DOHH2 (cell line): Measurements from ENCODE around the gene CFAP157.
"Not testable (repeated sequence)": the region's sequence is repeated elsewhere in the genome, so short reads cannot be mapped to it uniquely, and the experiment has no call there.

ENCODE experiments used
- H3F3A ChIP-seq: fragments of 200-600 bp; sonication (generic), shearing (Covaris generic); 2 replicates; pipeline ENCODE4 v1.6.0; 2016; ENCODE audit warnings: antibody characterized with exemption, mild to moderate bottlenecking; ENCODE audit not compliant: control insufficient read depth, insufficient read depth
- H3K27ac ChIP-seq: fragments of 200-600 bp; sonication (generic); 2 replicates; pipeline ENCODE4 v1.5.1; 2014; ENCODE audit warnings: low read depth, mild to moderate bottlenecking, low read length, moderate library complexity
- H3K27me3 ChIP-seq: fragments of 200-600 bp; sonication (generic); 2 replicates; pipeline ENCODE4 v1.6.1; 2014; ENCODE audit warnings: mild to moderate bottlenecking, low read length, mixed read lengths; ENCODE audit not compliant: control insufficient read depth
- H3K36me3 ChIP-seq: fragments of 200-600 bp; sonication (generic); 2 replicates; pipeline ENCODE4 v1.6.1; 2014; ENCODE audit warnings: mild to moderate bottlenecking, low read length, moderate library complexity, mixed read lengths; ENCODE audit not compliant: control insufficient read depth
- H3K4me1 ChIP-seq: fragments of 200-600 bp; sonication (generic); 2 replicates; pipeline ENCODE4 v1.6.1; 2014; ENCODE audit warnings: mild to moderate bottlenecking, low read length, mixed read lengths; ENCODE audit not compliant: control insufficient read depth
- H3K4me2 ChIP-seq: fragments of 200-600 bp; sonication (generic); 2 replicates; pipeline ENCODE4 v1.6.0; 2014; ENCODE audit warnings: mild to moderate bottlenecking, low read length, moderate library complexity
- H3K4me3 ChIP-seq: fragments of 200-600 bp; sonication (generic); 2 replicates; pipeline ENCODE4 v1.5.1; 2014; ENCODE audit warnings: mild to moderate bottlenecking, low read length, mixed read lengths
- H3K79me2 ChIP-seq: fragments of 200-600 bp; sonication (generic); 2 replicates; pipeline ENCODE4 v1.6.1; 2014; ENCODE audit warnings: mild to moderate bottlenecking, low read length, mixed read lengths; ENCODE audit not compliant: control insufficient read depth
- H3K9me2 ChIP-seq: fragments of 200-600 bp; sonication (generic); replicated peaks from 2 replicates; pipeline ENCODE4 v1.6.1; 2014; ENCODE audit warnings: mild to moderate bottlenecking, low read length, mixed read lengths; ENCODE audit not compliant: control insufficient read depth
- H3K9me3 ChIP-seq: fragments of 200-600 bp; sonication (generic); 2 replicates; pipeline ENCODE4 v1.6.1; 2014; ENCODE audit warnings: antibody characterized with exemption, low read length, mixed read lengths; ENCODE audit not compliant: control insufficient read depth, insufficient read depth
- H4K20me1 ChIP-seq: fragments of 200-600 bp; sonication (generic); 2 replicates; pipeline ENCODE4 v1.6.0; 2014; ENCODE audit warnings: low read depth, mild to moderate bottlenecking, antibody characterized with exemption, low read length, moderate library complexity; ENCODE audit not compliant: control insufficient read depth, insufficient read depth
- EZH2phosphoT487 ChIP-seq: fragments of 200-600 bp; sonication (generic); IDR thresholded peaks from 2 replicates; pipeline ENCODE4 v1.6.1; 2017; ENCODE audit warnings: borderline replicate concordance, mild to moderate bottlenecking, antibody characterized with exemption, low read length, moderate library complexity, mixed read lengths
- TF ChIP-seq, protein P1 (sequence below): fragments of 200-600 bp; sonication (generic); IDR thresholded peaks from one replicate; pipeline ENCODE4 v1.5.1; 2014; ENCODE audit warnings: antibody characterized with exemption, mild to moderate bottlenecking, low read depth, low read length; ENCODE audit not compliant: poor library complexity, severe bottlenecking

CFAP157 gene

DNA sequence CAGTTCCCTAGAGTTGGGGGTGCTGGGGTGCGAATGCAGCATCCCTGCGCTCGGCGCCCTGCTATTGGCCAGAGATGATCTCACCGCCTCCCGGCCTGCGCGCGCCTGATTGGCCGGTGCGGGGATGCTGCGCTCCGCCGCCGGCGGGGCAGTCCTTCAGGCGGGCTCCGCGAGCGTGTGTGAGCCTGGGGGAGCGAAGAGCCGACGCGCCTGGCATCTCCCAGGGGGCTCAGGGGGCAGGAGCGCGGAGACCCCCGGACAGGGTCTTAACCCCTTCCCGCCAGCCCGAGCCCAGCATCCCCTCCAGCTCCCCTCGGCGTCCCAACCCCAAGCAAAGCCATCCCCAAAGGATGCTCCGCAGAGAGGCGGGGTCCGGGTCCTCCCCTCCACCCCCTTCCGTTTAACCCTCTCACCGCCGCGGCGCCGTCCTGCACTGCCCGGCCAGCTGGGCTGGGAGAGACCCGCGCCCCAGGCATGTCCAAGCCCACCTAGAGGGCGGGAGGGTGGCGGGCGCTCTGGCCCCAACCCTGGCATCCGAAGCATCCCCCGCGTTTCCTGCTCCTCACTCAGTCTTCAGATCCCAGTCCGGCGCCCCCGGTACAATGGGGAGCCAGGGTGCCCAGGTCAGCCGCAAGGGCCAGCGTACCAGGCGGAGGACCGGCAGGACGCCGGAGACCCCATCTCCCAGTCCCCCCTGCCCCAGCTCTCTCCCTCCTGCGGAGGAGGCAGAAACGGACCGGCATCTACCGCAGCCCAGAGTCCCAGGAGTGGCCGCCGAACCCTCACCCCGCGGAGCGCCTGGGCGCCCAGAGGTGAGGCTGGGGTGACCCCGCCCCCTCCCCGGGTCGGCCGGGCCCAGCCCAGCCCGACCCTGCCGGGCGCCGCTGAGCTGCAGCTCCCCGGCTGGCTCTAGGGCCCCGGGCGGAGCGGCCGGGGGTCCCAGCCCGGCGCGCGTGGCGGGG is 47.6 kb downstream of the CFAP157 start:
- Histone ChIP-seq H3K27me3 (no peaks in the 10 kb centered on the region), H3K4me2 (no peak overlapping the region)

DNA sequence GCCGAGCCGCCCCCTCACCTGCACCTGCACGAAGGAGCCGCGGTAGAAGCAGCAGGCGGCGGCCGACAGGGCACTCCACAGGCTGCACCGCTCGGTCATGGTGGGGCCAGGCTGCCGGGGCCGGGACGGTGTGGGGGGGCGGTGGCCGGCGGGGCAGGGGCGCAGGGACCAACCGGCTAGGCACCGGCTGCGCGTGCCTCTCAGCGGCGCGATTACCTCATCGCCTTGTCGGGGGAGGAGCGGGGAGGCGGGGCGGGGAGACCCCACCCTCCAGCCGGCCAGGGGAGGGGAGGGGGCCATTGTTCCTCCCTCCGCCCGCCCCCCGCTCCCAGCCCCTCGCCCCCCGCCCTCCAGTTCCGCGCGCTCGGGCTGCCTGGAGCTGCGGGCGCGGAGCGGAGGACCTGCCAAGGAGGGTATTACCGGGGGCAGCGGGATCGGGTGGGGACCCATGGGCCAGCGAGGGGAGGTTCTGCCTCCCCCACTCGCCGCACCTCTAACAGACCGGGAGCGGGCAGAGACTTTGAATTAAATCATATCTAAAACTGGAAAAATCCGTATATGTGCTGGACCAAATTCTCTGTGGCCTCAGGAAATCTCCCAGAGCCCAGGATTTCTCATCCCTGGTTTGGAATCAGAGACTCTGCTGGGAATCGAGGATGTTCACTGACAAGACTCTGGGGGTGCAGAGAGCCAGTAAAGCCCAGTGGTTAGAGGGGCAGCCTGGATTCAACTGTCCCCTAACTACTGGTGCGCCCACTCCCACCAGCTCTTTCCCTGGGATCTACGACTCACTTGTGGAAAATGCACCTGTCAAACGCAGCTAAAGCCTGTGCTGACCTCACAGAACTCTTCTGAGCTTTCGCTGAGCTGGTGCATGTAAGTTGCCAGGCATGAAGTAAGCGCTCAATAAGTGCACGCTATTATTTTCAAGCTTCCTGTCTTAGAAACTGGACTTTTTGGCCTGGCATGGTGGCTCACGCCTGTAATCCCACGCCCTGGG is 48.6 kb downstream of the CFAP157 start:
- no peaks in the 10 kb centered on the region for H3K4me1 ChIP-seq
- H3K9me3 ChIP-seq, result no peaks in the 10 kb centered on the region
- no peak overlapping the region for H3K4me2 ChIP-seq
- H3K27ac ChIP-seq, result no peak overlapping the region
- no peaks in the 10 kb centered on the region for H3F3A ChIP-seq
- peaks cover 11% of the 10 kb centered on the region for H3K36me3 ChIP-seq
- H4K20me1 ChIP-seq, result no peaks in the 10 kb centered on the region
- TF ChIP-seq EZH2phosphoT487, result no peak
- TF ChIP-seq, protein P1, sequence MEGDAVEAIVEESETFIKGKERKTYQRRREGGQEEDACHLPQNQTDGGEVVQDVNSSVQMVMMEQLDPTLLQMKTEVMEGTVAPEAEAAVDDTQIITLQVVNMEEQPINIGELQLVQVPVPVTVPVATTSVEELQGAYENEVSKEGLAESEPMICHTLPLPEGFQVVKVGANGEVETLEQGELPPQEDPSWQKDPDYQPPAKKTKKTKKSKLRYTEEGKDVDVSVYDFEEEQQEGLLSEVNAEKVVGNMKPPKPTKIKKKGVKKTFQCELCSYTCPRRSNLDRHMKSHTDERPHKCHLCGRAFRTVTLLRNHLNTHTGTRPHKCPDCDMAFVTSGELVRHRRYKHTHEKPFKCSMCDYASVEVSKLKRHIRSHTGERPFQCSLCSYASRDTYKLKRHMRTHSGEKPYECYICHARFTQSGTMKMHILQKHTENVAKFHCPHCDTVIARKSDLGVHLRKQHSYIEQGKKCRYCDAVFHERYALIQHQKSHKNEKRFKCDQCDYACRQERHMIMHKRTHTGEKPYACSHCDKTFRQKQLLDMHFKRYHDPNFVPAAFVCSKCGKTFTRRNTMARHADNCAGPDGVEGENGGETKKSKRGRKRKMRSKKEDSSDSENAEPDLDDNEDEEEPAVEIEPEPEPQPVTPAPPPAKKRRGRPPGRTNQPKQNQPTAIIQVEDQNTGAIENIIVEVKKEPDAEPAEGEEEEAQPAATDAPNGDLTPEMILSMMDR, result no peak
- H3K9me2 ChIP-seq, result no peaks in the 10 kb centered on the region
- H3K27me3 ChIP-seq, result no peaks in the 10 kb centered on the region
- H3K79me2 ChIP-seq, result no peaks in the 10 kb centered on the region
- H3K4me3 ChIP-seq, result no peak overlapping the region

More for the DNA sequence above, 47.6 kb downstream of the CFAP157 start:
- no peaks in the 10 kb centered on the region for H3K9me2 ChIP-seq
- no peaks in the 10 kb centered on the region for H3K4me1 ChIP-seq
- H3K36me3 ChIP-seq, result peaks cover 17% of the 10 kb centered on the region
- no peaks in the 10 kb centered on the region for H3F3A ChIP-seq
- no peak overlapping the region for H3K27ac ChIP-seq
- H4K20me1 ChIP-seq, result no peaks in the 10 kb centered on the region
- no peak for TF ChIP-seq EZH2phosphoT487
- TF ChIP-seq, protein P1, result no peak
- no peaks in the 10 kb centered on the region for H3K79me2 ChIP-seq
- no peak overlapping the region for H3K4me3 ChIP-seq
- no peaks in the 10 kb centered on the region for H3K9me3 ChIP-seq

DNA sequence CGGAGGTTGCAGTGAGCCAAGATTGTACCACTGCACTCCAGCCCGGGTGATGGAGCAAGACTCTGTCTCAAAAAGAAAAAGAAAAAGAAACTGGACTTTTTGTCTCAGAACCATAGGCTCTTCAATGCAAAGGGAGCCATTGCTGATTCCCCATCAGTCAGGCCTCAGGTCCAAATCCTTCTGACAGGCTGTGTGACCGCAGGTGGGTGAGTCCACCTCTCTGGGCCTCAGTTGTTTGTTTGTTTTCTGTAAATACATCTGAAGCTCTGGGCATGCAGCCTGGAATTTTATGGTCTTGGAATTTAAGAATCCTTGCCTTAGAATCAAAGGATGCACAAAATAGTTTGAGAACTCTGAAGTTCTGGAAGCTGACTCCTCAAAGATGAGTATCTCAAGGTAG is 49.4 kb downstream of the CFAP157 start:
- TF ChIP-seq EZH2phosphoT487, result no peak
- TF ChIP-seq, protein P1, result no peak
- Histone ChIP-seq H3F3A (no peaks in the 10 kb centered on the region), H3K9me3 (no peaks in the 10 kb centered on the region), H3K9me2 (no peaks in the 10 kb centered on the region), H4K20me1 (no peaks in the 10 kb centered on the region), H3K79me2 (no peaks in the 10 kb centered on the region), H3K27me3 (no peaks in the 10 kb centered on the region), H3K4me2 (no peak overlapping the region), H3K27ac (no peak overlapping the region), H3K36me3 (peaks cover 3% of the 10 kb centered on the region), H3K4me1 (no peaks in the 10 kb centered on the region), H3K4me3 (no peak overlapping the region)

DNA sequence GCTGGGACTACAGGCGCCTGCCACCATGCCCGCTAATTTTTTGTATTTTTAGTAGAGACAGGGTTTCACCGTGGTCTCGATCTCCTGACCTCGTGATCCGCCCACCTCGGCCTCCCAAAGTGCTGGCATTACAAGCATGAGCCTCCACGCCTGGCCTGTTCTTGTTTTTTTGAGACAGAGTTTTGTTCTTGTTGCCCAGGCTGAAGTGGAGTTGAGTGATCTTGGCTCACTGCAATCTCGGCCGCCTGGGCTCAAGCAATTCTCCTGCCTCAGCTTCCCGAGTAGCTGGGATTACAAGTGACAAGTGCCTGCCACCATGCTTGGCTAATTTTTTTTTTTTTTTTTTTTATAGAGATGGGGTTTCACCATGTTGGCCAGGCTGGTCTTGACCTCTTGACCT is 50.0 kb downstream of the CFAP157 start:
- H4K20me1 ChIP-seq, H3K9me3 ChIP-seq, H3K9me2 ChIP-seq, H3K27me3 ChIP-seq, H3K4me3 ChIP-seq, H3K36me3 ChIP-seq, H3K79me2 ChIP-seq, H3K4me1 ChIP-seq, H3K27ac ChIP-seq, H3F3A ChIP-seq, H3K4me2 ChIP-seq: not testable (repeated sequence)
